T-helper 9 cell (primary cell): ENCODE measurements around the gene ZNF672.
"Not testable (repeated sequence)": the region's sequence is repeated elsewhere in the genome, so short reads cannot be mapped to it uniquely, and the experiment has no call there.

Source experiments
- DNase-seq: peaks from one replicate; pipeline ENCODE4 v3.0.0-alpha.2; 2020
- total RNA-seq, 2 donors: gene quantifications; one replicate each; lab custom pipeline; 2026; lab: John Stamatoyannopoulos, UW

Gene ZNF672
- total RNA-seq, result 29.2 to 42.6 reads per million in 2 donors

GRCh38 chr1:248837781-248838356 is at the start of gene ZNF672:
ZNF672 (plus strand) TSS chr1:248838224; CDS start chr1:248847275, 9,051 bp downstream.
- peak; percentile 88 for DNase-seq

GRCh38 chr1:248788327-248788726 is 49.7 kb upstream of the ZNF672 start:
- no peak for DNase-seq

GRCh38 chr1:248789337-248789736 is 48.7 kb upstream of the ZNF672 start:
- DNase-seq, result not testable (repeated sequence)

GRCh38 chr1:248790456-248790855 is 47.6 kb upstream of the ZNF672 start:
- no peak for DNase-seq

- DNase-seq, result no peak
These were observed 47.0 kb upstream of the ZNF672 start for GRCh38 chr1:248791010-248791409.

- DNase-seq, result no peak
These were observed 45.7 kb upstream of the ZNF672 start for GRCh38 chr1:248792342-248792741.

- DNase-seq, result no peak
These were observed 44.4 kb upstream of the ZNF672 start for GRCh38 chr1:248793592-248793991.

- not testable (repeated sequence) for DNase-seq
These were observed 43.4 kb upstream of the ZNF672 start for GRCh38 chr1:248794663-248795062.

GRCh38 chr1:248798791-248799190 is 39.2 kb upstream of the ZNF672 start:
- no peak for DNase-seq

- DNase-seq, result no peak
These were observed 37.6 kb upstream of the ZNF672 start for GRCh38 chr1:248800459-248800858.

- DNase-seq, result no peak
These were observed 35.6 kb upstream of the ZNF672 start for GRCh38 chr1:248802454-248802853.

- DNase-seq, result not testable (repeated sequence)
These were observed 34.5 kb upstream of the ZNF672 start for GRCh38 chr1:248803501-248803900.

- no peak for DNase-seq
These were observed 33.0 kb upstream of the ZNF672 start for GRCh38 chr1:248804771-248805681.

GRCh38 chr1:248805876-248806275 is 32.1 kb upstream of the ZNF672 start:
- no peak for DNase-seq

GRCh38 chr1:248807067-248807737 is 30.8 kb upstream of the ZNF672 start:
- peak; percentile 43 for DNase-seq

GRCh38 chr1:248808876-248809275 is 29.1 kb upstream of the ZNF672 start:
- DNase-seq, result no peak

- no peak for DNase-seq
These were observed 27.9 kb upstream of the ZNF672 start for GRCh38 chr1:248810000-248810726.

- DNase-seq, result no peak
These were observed 27.1 kb upstream of the ZNF672 start for GRCh38 chr1:248810727-248811513.

- no peak for DNase-seq
These were observed 26.2 kb upstream of the ZNF672 start for GRCh38 chr1:248811514-248812490.

- no peak for DNase-seq
These were observed 25.1 kb upstream of the ZNF672 start for GRCh38 chr1:248812736-248813425.
